ENCODE data around the gene SPR. TPM values are rescaled to one million over a fixed set of nuclear protein-coding genes. Genes with fewer than 3 reads are reported as not detected.
A peak's percentile ranks its signal among the peaks of the same experiment; 100 is the strongest.

Gene SPR
- total and polyA plus RNA-seq, 2 of the 13 experiments (the other 11 are each of a cell fraction or from before 2014, with no cell fraction given) = 34.0 to 96.0 TPM

GRCh38 chr2:72888438-72889202, 1.4 kb downstream of the SPR start (continued):
- TF ChIP-seq ZNF101 (CRISPR knock-in tag; IDR thresholded peaks at IDR 0.05; ENCODE audit: borderline replicate concordance, low read depth) = no peak
- no peak for TF ChIP-seq RARG (CRISPR knock-in tag; IDR thresholded peaks at IDR 0.05; ENCODE audit: low read depth)
- TF ChIP-seq ZBTB7B (CRISPR knock-in tag; IDR thresholded peaks at IDR 0.05) = no peak
- no peak for TF ChIP-seq TCF7 (IDR thresholded peaks at IDR 0.05; ENCODE audit: low read depth)
- no peak for TF ChIP-seq SMAD9 (CRISPR knock-in tag; IDR thresholded peaks at IDR 0.05)
- TF ChIP-seq MTA1 (CRISPR knock-in tag; IDR thresholded peaks at IDR 0.05; ENCODE audit: borderline replicate concordance) = peak; percentile 68; the same call in 1 of the 2 replicates
- no peak; the same call in 1 of the 2 replicates for TF ChIP-seq ZNF746 (CRISPR knock-in tag; IDR thresholded peaks at IDR 0.05)
- no peak for TF ChIP-seq BRCA1 (CRISPR knock-in tag; IDR thresholded peaks at IDR 0.05)
- TF ChIP-seq MTF2 (CRISPR knock-in tag; IDR thresholded peaks at IDR 0.05; ENCODE audit: borderline replicate concordance) = no peak
- TF ChIP-seq ZMYM2 (CRISPR knock-in tag; IDR thresholded peaks at IDR 0.05) = peak; percentile 78; the same call in 1 of the 2 replicates
- TF ChIP-seq TBP (CRISPR knock-in tag; IDR thresholded peaks at IDR 0.05) = no peak
- no peak for TF ChIP-seq ZNF362 (CRISPR knock-in tag; IDR thresholded peaks at IDR 0.05; ENCODE audit: borderline replicate concordance)
- TF ChIP-seq ZBTB44 (CRISPR knock-in tag; IDR thresholded peaks at IDR 0.05) = no peak
- TF ChIP-seq ZNF205 (CRISPR knock-in tag; IDR thresholded peaks at IDR 0.05) = peak; percentile 82; the same call in 1 of the 2 replicates
- peak; percentile 68; the same call in 1 of the 2 replicates for TF ChIP-seq ZFP90 (CRISPR knock-in tag; IDR thresholded peaks at IDR 0.05; ENCODE audit: borderline replicate concordance)
- TF ChIP-seq ZGPAT (CRISPR knock-in tag; IDR thresholded peaks at IDR 0.05) = no peak
- no peak for TF ChIP-seq GMEB1 (CRISPR knock-in tag; IDR thresholded peaks at IDR 0.05; ENCODE audit: borderline replicate concordance)
- no peak for TF ChIP-seq STAG1 (CRISPR knock-in tag; IDR thresholded peaks at IDR 0.05)
- no peak for TF ChIP-seq SIN3A (IDR thresholded peaks at IDR 0.05; ENCODE audit: borderline replicate concordance, low read depth, low read length)
- peak; percentile 31; the same call in 1 of the 2 replicates for TF ChIP-seq SP5 (CRISPR knock-in tag; IDR thresholded peaks at IDR 0.05; ENCODE audit: borderline replicate concordance, low read depth)
- 0 out of 2 replicates have a peak, but pooled peaks have one; percentile 11 for TF ChIP-seq TRIM24 (CRISPR knock-in tag; IDR thresholded peaks at IDR 0.05)
- TF ChIP-seq TRAFD1 (CRISPR knock-in tag; IDR thresholded peaks at IDR 0.05; ENCODE audit: borderline replicate concordance) = no peak
